ENCODE measurements around the gene TXNDC2. TPM values are rescaled to one million over a fixed set of nuclear protein-coding genes. Genes with fewer than 3 reads are reported as not detected.

TXNDC2 gene
- total and polyA plus RNA-seq, 9 of the 15 experiments (the other 6 are each of a cell fraction or from before 2014, with no cell fraction given), result 1.2 to 4.9 (median 2.3) TPM

GRCh38 chr18:9930299-9930884 lies 44.6 kb downstream of the TXNDC2 start (continued):
- TF ChIP-seq ZNF592 (IDR thresholded peaks at IDR 0.05) (peak; percentile 69; the same call in 1 of the 2 replicates), U2AF2 (optimal IDR thresholded peaks at IDR 0.05; ENCODE audit: low read depth, low read length) (no peak), MCM5 (IDR thresholded peaks at IDR 0.05; ENCODE audit: low read depth) (no peak), ZNF77 (CRISPR knock-in tag; IDR thresholded peaks at IDR 0.05) (no peak), TEAD4 (IDR thresholded peaks at IDR 0.05; ENCODE audit: low read length) (peak; percentile 78), TEAD4 (CRISPR knock-in tag; IDR thresholded peaks at IDR 0.05; ENCODE audit: borderline replicate concordance) (no peak), THRB (CRISPR knock-in tag; conservative IDR thresholded peaks at IDR 0.05) (no peak), SETDB1 (IDR thresholded peaks at IDR 0.05; ENCODE audit: low read length) (no peak), ZNF197 (CRISPR knock-in tag; IDR thresholded peaks at IDR 0.05; ENCODE audit: low read depth) (0 out of 2 replicates have a peak, but pooled peaks have one; percentile 68), POLR2G (IDR thresholded peaks at IDR 0.05; ENCODE audit: low read depth, low read length) (peak; percentile 33; the same call in 1 of the 2 replicates), DMBX1 (CRISPR knock-in tag; IDR thresholded peaks at IDR 0.05; ENCODE audit: borderline replicate concordance) (no peak), SMARCA4 (IDR thresholded peaks at IDR 0.05) (peak; percentile 29; the same call in 1 of the 2 replicates), NFRKB (IDR thresholded peaks at IDR 0.05; ENCODE audit: low read depth) (0 out of 2 replicates have a peak, but pooled peaks have one; percentile 33), CXXC5 (CRISPR knock-in tag; IDR thresholded peaks at IDR 0.05) (no peak), NFXL1 (CRISPR knock-in tag; IDR thresholded peaks at IDR 0.05) (no peak), MBD2 (IDR thresholded peaks at IDR 0.05; ENCODE audit: borderline replicate concordance, low read depth) (no peak), CEBPB (tag; IDR thresholded peaks at IDR 0.05) (no peak), POLR2H (tag; IDR thresholded peaks at IDR 0.05; ENCODE audit: low read depth) (peak; percentile 47; the same call in 1 of the 2 replicates), TFE3 (CRISPR knock-in tag; IDR thresholded peaks at IDR 0.05) (no peak), DPF2 (IDR thresholded peaks at IDR 0.05) (0 out of 2 replicates have a peak, but pooled peaks have one; percentile 21), ZNF280A (IDR thresholded peaks at IDR 0.05; ENCODE audit: low read depth, partially characterized antibody) (no peak)

Data from K562 (cell line).